GM12892 (cell line): Measurements from ENCODE around the gene SERPINE1.

Experiments
- POLR2A ChIP-seq: IDR thresholded peaks from 2 replicates; pipeline ENCODE4 v1.6.1; 2011; ENCODE audit warnings: low read depth, low read length, control low read depth
- POLR2AphosphoS5 ChIP-seq: IDR thresholded peaks from 2 replicates; pipeline ENCODE4 v1.6.1; 2011; ENCODE audit warnings: low read depth, low read length, control low read depth
- TAF1 ChIP-seq: IDR thresholded peaks from 2 replicates; pipeline ENCODE4 v1.6.1; 2011; ENCODE audit warnings: low read depth, mild to moderate bottlenecking, control low read depth, low read length, borderline replicate concordance

GRCh38 chr7:101102026-101102425 lies 24.9 kb upstream of the SERPINE1 start:
- TF ChIP-seq TAF1 (no peak), POLR2AphosphoS5 (no peak), POLR2A (no peak)
